Activated T-helper 2 cell treated with anti-CD3 and anti-CD28 coated beads, Interferon-gamma antibody, Interleukin-2, Interleukin-4, amounts not matched to agents 10 μg/mL and 5 μg/mL and 100 μg/mL, durations not matched to agents 14 hours and 24 hours and 36 hours (primary cell): ENCODE data around the gene OR2T27. TPM values are rescaled to one million over a fixed set of nuclear protein-coding genes. Genes with fewer than 3 reads are reported as not detected.

Experiments
- total RNA-seq: library from RNA; stranded (reverse); gene quantifications from 2 replicates; pipeline ENCODE4 v1.2.3, GENCODE V29; 2022

OR2T27 gene
- total RNA-seq, 1 donor from 2014 or later, result not detected

Other genes starting within 250 kb of the OR2T27 start
- not detected in 2 replicates for gene OR2T2, start 209.9 kb downstream of the OR2T27 start, total RNA-seq
- gene OR2T3, start 182.2 kb downstream of the OR2T27 start, total RNA-seq, result not detected in 2 replicates
- gene OR2T5, start 166.9 kb downstream of the OR2T27 start, total RNA-seq, result not detected in 2 replicates
- gene OR2G6, start 147.5 kb downstream of the OR2T27 start, total RNA-seq, result not detected in 2 replicates
- gene OR2T29, start 92.8 kb downstream of the OR2T27 start, total RNA-seq, result not detected in 2 replicates
- not detected in 2 replicates for gene OR2T34, start 80.8 kb downstream of the OR2T27 start, total RNA-seq
- not detected in 2 replicates for gene OR2T10, start 57.8 kb downstream of the OR2T27 start, total RNA-seq
- not detected in 2 replicates for gene OR2T11, start 20.4 kb downstream of the OR2T27 start, total RNA-seq
- gene OR2T35, start 10.2 kb downstream of the OR2T27 start, total RNA-seq, result not detected in 2 replicates
- gene OR14I1, start 47.2 kb upstream of the OR2T27 start, total RNA-seq, result not detected in 2 replicates
- gene LYPD8, start 100.2 kb upstream of the OR2T27 start, total RNA-seq, result not detected in 2 replicates
- 27.1 TPM in 2 replicates for gene SH3BP5L, start 170.4 kb upstream of the OR2T27 start, total RNA-seq
- gene ZNF672, start 182.7 kb upstream of the OR2T27 start, total RNA-seq, result 46.0 and 51.6 TPM in 2 replicates
- 86.4 and 87.0 TPM in 2 replicates for gene ZNF692, start 203.6 kb upstream of the OR2T27 start, total RNA-seq